CD4-positive, alpha-beta T cell treated with Interferon gamma for 1 hour (primary cell): ENCODE measurements around the gene RREB1.
A peak's percentile ranks its signal among the peaks of the same experiment; 100 is the strongest.

ENCODE experiments used
- DNase-seq: peaks from one replicate; pipeline ENCODE4 v3.0.0-alpha.2; 2020

The RREB1 gene

DNA sequence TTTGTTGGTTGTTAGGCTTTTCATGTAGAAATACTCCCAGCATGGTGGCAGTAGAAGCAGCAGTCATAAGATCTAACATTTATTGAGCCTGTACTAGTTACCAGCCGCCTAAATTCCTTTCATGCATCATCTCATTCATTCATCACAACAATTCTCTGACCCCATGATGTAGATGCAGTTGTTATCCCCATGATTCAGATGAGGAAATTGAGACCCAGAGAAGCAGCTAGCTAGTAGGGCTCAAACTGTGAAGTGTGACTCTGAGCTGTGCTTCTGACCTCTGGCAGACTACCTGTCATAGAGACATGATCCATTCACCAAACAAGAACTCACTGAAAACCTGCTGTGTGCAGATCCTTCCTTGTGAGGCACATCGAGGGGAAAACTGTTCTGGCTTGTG lies 16.9 kb downstream of the RREB1 start:
- DNase-seq = no peak

DNA sequence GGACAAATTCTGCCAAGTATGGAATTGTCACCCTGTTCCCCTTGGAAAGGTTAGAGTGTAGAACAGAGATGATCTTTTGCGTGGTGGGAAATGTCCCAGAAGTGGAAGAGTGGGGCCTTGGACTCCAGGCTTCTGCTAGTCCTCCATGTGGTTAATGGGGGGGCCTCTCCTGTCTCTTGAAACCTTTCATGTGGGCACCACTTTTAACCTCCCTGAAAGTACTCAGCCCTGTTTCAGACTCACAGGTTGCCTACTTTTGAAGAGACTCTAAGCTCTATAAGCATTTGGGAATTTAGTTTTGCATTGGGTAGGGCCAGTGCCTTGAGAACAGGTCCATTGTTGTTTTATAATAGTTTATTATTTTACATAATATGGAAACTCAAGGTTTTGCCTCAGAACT lies 17.5 kb downstream of the RREB1 start:
- no peak for DNase-seq

GRCh38 chr6:7126754-7127153 lies 19.0 kb downstream of the RREB1 start:
- DNase-seq = no peak

DNA sequence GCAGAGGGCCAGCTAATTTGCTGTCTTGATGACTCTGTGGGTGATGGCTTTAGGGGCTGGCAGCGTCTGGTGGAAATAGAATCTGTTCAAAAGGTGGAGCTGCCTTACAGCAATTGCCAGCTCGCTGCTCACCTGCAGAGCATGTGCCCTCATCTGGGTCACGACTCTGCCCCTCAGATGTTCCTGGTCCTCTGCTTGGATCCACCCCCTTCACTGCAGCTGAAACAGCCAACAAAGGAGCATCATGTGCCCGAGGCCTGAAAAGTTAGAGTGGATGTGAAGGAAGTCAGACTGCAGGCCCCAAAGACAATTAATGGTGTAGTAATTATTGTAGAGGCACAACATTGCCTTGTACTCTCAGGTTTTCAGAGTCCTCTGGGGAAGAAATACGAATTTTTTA lies 19.9 kb downstream of the RREB1 start:
- no peak for DNase-seq

DNA sequence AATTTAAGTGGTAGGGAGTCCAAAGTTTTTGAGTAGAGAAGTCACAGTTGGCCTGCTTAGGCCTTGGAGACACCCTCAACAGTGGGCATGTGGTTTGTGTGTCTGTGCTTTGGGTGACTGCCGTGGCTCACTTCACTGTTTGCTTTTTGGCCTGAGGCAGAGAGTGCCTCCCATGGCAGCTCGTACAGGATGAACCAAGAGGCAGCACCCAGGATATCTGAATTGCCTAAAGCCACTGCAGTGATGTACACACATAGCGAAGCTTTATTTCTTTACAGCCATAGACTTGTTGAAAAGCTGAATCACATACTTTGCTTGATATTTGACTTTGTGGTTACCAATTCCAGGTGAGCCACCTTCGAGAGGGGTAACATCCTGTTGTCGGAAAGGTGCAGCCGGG lies 21.6 kb downstream of the RREB1 start:
- DNase-seq = no peak

- peak; percentile 29 for DNase-seq
Measured at GRCh38 chr6:7129784-7130569, 22.2 kb downstream of the RREB1 start.

GRCh38 chr6:7131390-7131789 lies 23.6 kb downstream of the RREB1 start:
- no peak for DNase-seq

- DNase-seq = no peak
Measured at GRCh38 chr6:7132398-7133035, 24.8 kb downstream of the RREB1 start.

- no peak for DNase-seq
Measured at GRCh38 chr6:7134999-7135745, 27.4 kb downstream of the RREB1 start.

DNA sequence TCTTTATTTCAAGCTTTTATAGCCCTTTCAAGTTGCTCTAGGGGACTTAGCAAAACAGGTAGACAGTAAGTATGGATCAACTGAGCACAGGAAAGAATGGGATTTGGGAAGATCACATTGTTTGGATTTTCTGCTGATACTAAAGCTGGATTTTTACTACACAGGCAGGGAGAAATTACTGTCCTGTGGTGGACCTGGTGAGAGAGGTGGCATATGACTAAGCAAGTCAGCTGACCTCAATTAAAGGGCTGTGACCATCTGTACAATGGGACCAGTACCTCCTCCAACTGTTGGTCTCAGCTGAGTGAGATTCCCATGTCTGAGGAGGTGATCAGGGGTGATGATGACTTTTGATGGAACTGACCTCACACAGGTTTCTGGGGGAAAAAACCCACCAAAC lies 28.0 kb downstream of the RREB1 start:
- DNase-seq = no peak

DNA sequence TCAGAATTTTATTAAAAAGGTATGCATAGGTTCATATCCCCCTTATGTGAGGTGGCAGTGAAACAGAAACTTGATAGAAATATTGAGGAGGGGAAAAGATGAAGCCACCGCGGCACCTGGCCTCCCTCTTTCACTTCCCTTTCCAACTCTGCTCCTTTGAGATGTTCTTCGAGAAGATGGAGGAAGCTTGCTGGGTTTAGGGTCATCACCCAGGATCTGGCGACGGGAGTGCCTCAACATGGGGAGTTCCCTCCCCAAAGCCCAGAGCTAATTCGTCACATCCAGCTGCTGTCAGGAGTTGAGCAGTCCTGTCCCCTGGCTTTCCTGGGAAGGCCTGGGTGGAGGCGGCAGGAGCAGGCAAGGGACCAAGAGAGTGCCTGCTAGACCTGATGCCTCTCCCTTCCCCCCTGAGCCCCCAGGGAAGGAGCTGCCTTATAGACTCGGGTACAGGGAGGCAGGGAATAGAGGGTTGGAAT lies 29.1 kb downstream of the RREB1 start:
- DNase-seq = peak; percentile 38

DNA sequence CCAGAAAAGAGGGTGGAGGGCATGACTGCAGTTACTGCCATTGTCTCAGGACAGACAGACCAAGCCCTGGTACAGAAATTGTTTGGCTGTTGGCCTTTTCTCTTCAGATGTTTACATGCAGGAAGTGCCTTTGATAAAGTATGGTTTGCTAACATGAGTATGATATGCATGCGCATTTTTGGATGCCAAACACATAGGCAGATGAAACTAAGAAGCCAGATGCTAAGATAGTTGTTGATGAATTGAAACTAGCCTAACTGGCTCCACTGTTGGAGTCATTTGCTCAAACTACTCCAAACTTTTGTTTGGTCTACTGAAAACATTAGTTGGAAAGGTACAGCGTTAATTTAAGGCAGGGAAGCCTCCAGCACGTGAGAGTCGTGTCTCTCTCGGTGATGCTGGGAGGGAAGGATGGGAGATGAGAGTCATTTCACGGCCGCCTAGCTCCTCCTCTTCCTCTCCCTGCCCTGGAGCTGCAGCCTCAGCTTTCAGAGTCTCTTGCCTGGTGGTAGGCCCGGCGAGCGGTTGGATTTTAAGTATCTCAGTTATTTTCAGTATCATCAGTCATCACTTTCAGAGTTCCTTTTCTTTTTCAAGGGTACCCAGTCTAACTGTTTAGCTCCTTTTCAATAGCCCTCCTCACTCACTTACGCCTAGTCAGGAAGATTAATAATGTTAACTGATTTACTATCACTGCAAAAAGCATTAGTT lies 29.7 kb downstream of the RREB1 start:
- peak; percentile 56 for DNase-seq

- DNase-seq = no peak
Measured at GRCh38 chr6:7138046-7138531, 30.3 kb downstream of the RREB1 start.

- DNase-seq = peak; percentile 71
Measured at GRCh38 chr6:7138921-7139358, 31.2 kb downstream of the RREB1 start.

DNA sequence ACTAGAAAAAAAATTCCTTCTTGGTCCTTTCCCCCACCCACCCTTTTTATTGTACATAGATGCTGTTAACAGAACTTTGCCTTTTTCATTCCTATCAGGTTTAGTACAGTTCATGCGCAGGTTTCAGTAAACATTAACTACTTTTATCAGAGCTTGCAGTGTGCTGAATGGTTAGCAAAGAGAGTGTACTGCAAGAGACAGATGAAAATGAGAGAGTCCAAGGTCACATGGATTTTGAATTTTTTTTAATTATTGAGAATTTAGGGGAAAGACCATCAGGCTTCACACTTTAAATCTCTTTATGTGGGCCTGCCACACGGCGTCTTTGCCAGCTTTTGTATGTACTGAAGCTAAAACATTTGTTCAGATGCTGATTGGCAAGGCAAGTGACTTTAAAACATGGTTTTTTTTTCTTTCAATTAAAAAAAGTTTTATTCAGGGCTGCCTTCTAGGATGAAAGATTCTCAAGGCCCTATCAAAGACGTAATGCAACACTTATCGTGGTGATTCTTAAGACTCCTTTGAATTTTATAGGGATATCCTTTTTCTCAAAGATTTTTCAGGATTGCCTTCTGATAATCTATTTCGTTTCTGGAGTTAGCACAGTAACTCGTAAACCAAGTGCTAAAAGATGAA lies 32.2 kb downstream of the RREB1 start:
- DNase-seq = no peak

GRCh38 chr6:7140631-7141378 lies 33.0 kb downstream of the RREB1 start:
- DNase-seq = peak; percentile 74

DNA sequence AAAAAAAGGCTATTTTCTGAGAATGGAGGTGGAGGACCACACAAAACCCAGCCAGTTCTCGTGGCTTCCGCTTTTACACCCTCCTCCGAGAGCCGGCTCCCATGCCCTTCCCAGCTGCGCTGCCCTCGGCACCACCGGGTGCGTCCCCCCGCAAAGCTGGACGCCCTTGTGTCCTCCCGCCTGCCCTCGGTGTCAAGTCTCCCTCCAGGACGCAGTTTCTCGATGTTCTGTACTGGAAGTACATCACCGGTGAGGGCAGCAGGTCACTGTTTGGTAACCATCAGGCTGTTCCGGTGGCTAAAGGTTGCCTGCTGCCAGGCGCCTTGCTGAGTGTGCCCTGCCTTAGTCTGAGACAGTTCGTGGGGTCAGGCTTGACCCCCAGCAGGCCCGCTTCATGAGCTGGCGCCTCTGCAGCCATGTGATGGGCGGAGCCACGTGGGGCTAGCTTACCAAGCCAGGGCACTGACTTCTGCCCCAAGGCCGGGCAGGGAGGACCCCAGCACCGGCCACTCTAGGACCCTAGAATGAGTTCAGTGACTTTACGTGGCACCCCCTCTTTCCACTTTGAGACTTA lies 34.6 kb downstream of the RREB1 start:
- DNase-seq = no peak

DNA sequence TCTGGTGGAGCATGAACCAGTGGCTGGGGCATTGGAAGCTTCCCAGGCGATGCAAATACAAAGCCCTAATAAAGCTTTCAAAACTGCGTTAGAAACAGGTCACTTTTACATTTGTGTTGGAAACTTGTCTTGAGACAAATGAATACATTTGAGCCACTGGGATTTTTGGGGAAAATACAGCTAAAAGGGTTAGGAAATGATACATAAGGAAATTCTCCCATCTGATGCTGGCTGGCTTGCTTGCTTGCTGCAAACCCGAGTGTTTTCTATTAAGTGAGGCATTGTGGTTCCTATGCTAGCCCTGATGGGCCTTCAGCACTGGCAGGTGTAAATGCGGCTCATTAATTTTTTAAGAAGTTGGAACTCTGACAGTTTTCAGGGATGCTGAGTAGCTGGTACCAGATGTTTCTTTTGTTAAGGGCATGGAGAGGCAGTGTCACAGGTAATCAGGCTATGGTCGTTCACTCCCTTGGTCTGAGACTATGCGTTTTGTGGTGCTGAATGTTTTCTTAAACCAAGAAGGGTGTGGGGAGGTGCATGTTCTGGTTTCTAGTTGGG lies 35.2 kb downstream of the RREB1 start:
- DNase-seq = no peak

GRCh38 chr6:7143476-7143974 lies 35.8 kb downstream of the RREB1 start:
- no peak for DNase-seq

- no peak for DNase-seq
Measured at GRCh38 chr6:7144872-7145584, 37.3 kb downstream of the RREB1 start.
